Urinary bladder (tissue), 4 donors: ENCODE data around the gene HEMK1. TPM values are rescaled to one million over a fixed set of nuclear protein-coding genes. Genes with fewer than 3 reads are reported as not detected.

Source experiments
- DNase-seq: peaks from one replicate; pipeline ENCODE4 v3.0.0-alpha.2; 2015; ENCODE audit errors: extremely low spot score
- H3K27ac ChIP-seq: one replicate; pipeline ENCODE4 v1.5.1; 2013; ENCODE audit warnings: low read depth, mild to moderate bottlenecking, moderate library complexity
- H3K36me3 ChIP-seq: one replicate; pipeline ENCODE4 v1.6.1; 2013; ENCODE audit warnings: mild to moderate bottlenecking, moderate library complexity; ENCODE audit not compliant: insufficient read depth
- H3K4me1 ChIP-seq: one replicate; pipeline ENCODE4 v1.6.1; 2013; ENCODE audit warnings: mild to moderate bottlenecking, moderate library complexity; ENCODE audit not compliant: insufficient read depth
- H3K4me3 ChIP-seq: one replicate; pipeline ENCODE4 v1.5.1; 2013; ENCODE audit warnings: low read depth, low read length
- WGBS: extraction: QIAGEN DNeasy Blood & Tissue Kit; methylation state at CpG from one replicate; pipeline ENCODE4 v1.1.7; 2013; 5-methylcytosine and 5-hydroxymethylcytosine counted together
- polyA plus RNA-seq: library from polyadenylated mRNA; stranded (reverse); fragments of 200-250 nt; gene quantifications from one replicate; pipeline ENCODE4 v1.2.3, GENCODE V29; 2013
- total RNA-seq: library from RNA; depleted of rRNA; stranded (reverse); fragments of >200 nt; gene quantifications from one replicate; pipeline ENCODE4 v1.2.3, GENCODE V29; 2014
- donor health status: healthy with polysubstance abuse.
- donor health status: healthy.

The HEMK1 gene, protein sequence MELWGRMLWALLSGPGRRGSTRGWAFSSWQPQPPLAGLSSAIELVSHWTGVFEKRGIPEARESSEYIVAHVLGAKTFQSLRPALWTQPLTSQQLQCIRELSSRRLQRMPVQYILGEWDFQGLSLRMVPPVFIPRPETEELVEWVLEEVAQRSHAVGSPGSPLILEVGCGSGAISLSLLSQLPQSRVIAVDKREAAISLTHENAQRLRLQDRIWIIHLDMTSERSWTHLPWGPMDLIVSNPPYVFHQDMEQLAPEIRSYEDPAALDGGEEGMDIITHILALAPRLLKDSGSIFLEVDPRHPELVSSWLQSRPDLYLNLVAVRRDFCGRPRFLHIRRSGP
- 15.0 TPM for total RNA-seq
- 17.6 TPM for polyA plus RNA-seq

DNA sequence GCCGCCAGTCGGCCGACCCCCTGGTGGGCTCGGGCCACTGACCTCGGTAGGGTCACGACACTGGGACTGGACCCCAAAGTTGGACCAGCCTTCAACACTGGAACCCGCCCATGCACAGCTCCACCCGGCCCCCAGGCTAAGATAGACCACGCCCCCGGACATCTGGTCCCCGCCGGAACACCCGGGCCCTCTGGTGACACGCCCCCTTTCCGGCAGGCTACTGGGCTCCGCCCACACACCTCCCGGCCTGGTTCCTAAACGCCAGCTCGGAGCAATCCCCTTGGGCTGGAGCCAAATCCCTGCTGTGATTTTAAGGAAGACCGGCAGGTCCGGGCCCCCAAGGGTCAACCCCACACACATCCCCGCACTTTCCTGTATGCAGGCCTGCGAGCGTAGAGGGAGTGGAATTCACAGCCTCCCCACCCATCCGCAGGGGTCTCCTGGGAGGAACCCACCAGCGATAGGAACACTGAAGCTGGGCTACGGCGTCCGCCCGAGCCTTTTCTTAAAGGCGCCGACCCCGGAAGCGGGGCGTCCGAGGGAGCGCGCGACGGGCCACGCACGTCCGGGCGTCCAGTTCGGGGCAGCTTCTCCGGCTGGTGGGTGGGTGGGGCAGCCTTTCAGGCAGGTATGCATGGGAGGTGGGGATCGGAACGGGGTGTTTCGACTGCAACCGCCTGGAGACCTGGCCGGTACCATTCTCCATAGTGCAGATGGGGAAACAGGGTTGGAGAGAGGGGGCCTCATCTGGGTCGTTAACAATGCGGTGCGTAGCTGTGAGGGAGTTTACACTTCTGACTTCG is at the start of gene HEMK1:
Gene HEMK1 (plus strand): TSS at position 576 of the 803 bp plus-strand sequence. CDS start 1,583 bp downstream, outside the sequence.
- no peaks in the 10 kb centered on the region for H3K36me3 ChIP-seq
- no peaks in the 10 kb centered on the region for H3K4me1 ChIP-seq
- peak within 1 kb of the TSS; percentile 58 for H3K4me3 ChIP-seq
- under 1% methylated on average over 55 of the region's 55 CpGs for WGBS
- peak within 1 kb of the TSS; percentile 81 for H3K27ac ChIP-seq
- DNase-seq: peak; percentile 92

DNA sequence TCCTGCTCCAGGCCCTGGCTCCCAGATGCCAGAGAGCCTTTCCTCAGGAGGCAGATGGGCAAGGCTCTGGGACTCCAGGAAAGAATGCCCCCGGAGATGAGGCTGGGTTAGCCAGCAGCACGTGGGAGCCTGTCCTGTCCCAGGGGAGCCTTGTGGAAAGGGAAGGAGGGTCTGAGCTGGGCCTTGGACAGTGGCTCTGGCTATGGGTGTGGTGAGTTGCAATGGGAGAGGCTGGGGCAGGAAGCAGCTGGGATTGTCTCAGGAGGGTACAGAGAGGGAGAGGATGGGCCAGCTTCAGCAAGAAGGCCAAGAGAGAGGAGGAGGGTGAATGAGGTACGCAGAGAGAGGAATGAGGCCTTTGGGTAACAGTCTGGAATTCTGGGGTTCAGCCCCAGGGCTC is 48.5 kb upstream of the HEMK1 start:
- no peak overlapping the region for H3K4me3 ChIP-seq
- DNase-seq: no peak
- 52% methylated on average over 3 of the region's 3 CpGs for whole genome bisulfite sequencing

DNA sequence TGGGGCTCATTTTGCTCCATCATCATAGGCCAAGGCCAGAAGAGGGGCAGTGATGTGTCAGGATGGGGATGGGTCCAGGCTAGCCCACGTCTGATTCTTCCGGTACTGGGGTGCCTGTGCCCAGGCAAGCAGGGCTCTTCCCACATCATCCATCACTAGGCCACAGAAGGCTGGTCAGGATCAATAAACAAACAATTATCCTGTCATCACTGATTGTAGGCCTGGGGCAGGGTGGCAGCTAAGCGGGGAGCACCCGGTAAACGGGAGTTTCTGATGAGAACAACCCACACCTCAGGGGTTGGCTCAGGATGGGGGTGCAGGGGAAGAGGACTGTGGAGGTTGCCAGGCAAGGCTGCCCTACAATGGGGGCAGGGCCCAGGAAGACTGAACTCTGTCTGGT is 47.8 kb upstream of the HEMK1 start:
- Histone ChIP-seq H3K36me3 (no peaks in the 10 kb centered on the region), H3K4me3 (no peak overlapping the region), H3K4me1 (no peaks in the 10 kb centered on the region), H3K27ac (no peak overlapping the region)
- DNase-seq: no peak
- 62% methylated on average over 5 of the region's 5 CpGs for WGBS

More for the DNA sequence above, 48.5 kb upstream of the HEMK1 start:
- Histone ChIP-seq H3K36me3 (no peaks in the 10 kb centered on the region), H3K4me1 (no peaks in the 10 kb centered on the region), H3K27ac (no peak overlapping the region)

DNA sequence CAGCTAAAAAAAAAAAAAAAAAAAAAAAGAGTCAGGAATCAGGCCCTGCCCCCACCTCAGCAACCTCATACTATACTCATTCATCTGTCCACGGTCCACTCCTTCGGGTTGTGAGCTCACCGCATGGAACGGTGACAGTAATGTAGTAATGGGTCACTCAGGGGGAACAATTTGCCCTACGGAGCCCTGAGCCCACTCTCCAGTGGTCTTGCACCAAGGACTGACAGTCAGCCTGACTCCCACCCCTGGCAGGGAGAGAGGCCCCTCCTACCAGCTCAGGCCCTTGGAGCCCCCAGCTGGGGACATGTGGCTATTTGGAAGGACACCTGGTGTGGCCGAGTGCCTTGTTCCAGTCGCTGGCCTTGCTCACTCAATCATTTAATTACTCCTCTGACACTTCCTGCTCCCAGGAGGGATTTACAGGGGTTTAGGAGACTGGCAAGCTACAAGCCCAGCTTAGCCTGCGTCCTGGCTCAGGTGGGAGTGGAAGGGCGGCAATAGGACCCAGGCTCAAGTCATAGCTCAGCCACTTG is 46.0 kb upstream of the HEMK1 start:
- no peak for DNase-seq
- H3K27ac ChIP-seq: no peak overlapping the region
- WGBS: 57% methylated on average over 9 of the region's 9 CpGs
- no peaks in the 10 kb centered on the region for H3K4me1 ChIP-seq
- no peaks in the 10 kb centered on the region for H3K36me3 ChIP-seq
- no peak overlapping the region for H3K4me3 ChIP-seq

DNA sequence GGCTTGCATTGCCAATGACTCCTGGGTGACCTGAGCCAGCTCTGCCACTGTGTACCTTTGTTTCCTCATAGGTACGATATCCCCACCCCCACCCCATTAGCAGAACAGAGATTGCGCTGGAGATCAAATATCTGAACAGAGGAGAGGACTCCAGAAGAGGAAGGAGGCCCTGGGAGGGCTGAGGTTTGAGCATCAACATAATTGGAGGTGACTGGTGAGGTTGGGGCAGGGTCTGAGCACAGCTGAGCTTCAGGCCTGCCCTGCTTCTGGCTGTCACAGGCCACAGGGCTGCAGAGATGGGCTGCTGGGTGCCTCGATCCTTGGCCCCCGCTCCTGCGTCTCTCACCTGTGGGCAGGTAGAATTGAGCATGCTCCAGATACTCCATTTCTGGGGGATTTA is 44.6 kb upstream of the HEMK1 start:
- Histone ChIP-seq H3K36me3 (no peaks in the 10 kb centered on the region), H3K4me3 (no peak overlapping the region), H3K27ac (no peak overlapping the region), H3K4me1 (no peaks in the 10 kb centered on the region)
- 78% methylated on average over 5 of the region's 5 CpGs for WGBS
- DNase-seq: no peak

DNA sequence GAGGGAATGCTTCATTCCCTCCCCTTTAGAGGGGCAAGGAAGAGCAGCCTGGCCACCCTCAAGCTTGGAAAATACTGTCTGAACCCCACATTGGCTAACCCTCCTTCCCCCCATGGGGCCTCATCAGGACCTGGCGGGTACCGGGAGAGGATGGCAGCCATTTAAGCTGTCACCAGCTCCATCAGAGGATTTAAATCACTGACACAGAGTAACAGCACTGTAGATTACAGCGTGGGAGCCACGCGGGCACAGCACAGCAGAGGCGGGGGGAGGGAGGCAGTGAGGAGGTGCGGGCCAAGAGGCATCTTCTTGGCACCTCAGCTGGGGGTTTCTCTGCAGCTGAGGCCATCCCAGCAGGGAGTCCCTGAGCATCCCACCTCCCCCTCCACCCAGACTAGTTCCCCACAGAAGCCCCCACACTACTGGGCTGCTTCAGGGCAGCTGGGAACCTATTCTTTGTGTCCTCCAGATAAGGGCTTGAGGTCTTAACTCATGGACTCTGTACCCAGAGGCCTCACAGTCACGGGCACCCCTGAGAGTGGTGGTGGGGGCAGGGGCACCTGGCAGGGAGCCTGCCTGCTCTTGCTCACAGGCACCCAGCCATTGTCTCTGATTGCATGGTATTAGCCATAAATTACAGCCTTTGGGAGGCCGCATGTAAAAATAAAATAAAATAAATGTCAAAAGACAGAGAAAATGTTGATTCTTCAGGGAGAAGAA is 44.0 kb upstream of the HEMK1 start:
- no peaks in the 10 kb centered on the region for H3K4me1 ChIP-seq
- 57% methylated on average over 9 of the region's 9 CpGs for WGBS
- no peak overlapping the region for H3K27ac ChIP-seq
- H3K36me3 ChIP-seq: no peaks in the 10 kb centered on the region
- no peak for DNase-seq
- no peak overlapping the region for H3K4me3 ChIP-seq

DNA sequence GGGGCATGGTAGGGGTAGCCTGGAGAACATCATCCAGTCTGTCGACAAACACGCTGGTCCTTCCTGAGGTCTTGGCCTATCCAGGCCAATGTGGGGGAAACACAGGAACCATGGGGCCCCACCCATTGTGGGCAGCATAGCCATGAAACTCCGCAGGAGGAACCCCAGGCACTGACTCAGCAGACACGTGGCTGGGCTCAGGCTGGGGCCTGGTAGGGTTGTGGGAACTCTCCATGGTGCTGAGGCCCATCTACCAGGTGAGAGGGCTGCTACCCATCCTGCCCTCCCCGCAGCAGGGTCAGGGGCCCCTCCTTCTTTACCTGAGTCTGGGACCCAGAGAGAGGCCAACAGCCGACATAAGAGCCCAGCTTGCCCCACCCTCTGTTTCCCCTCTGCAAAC is 43.3 kb upstream of the HEMK1 start:
- 33% methylated on average over 6 of the region's 6 CpGs for WGBS
- H3K4me3 ChIP-seq: no peak overlapping the region
- no peaks in the 10 kb centered on the region for H3K4me1 ChIP-seq
- no peak for DNase-seq
- no peaks in the 10 kb centered on the region for H3K36me3 ChIP-seq
- H3K27ac ChIP-seq: no peak overlapping the region

GRCh38 chr3:50530001-50530970 is 39.0 kb upstream of the HEMK1 start:
- 13% methylated on average over 48 of the region's 48 CpGs for WGBS
- DNase-seq: no peak

DNA sequence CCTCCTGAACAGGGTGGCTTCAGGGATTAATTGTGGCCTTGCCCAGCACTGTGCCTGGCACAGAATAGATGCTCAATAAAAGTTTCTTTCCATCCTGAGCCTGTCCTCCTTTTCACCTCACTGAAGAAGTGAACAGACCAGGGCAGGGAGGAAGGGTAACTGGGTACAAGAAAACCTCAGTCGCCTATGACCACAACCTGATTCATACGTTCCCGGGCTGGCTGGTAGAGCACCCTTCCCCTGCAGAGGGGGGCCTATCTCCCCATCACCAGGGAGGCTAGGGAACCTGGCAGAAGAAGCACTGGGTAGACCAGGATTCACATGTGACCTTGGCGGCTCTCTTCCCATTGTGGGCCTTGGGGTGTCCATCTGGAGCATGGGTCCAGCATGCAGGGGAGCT is 38.1 kb upstream of the HEMK1 start:
- WGBS: 90% methylated on average over 4 of the region's 4 CpGs
- DNase-seq: no peak
- Histone ChIP-seq H3K4me3 (no peak overlapping the region), H3K36me3 (no peaks in the 10 kb centered on the region), H3K4me1 (no peaks in the 10 kb centered on the region), H3K27ac (no peak overlapping the region)

More at GRCh38 chr3:50530001-50530970, 39.0 kb upstream of the HEMK1 start:
- Histone ChIP-seq H3K4me3 (no peak overlapping the region), H3K27ac (no peak overlapping the region), H3K4me1 (no peaks in the 10 kb centered on the region), H3K36me3 (no peaks in the 10 kb centered on the region)

DNA sequence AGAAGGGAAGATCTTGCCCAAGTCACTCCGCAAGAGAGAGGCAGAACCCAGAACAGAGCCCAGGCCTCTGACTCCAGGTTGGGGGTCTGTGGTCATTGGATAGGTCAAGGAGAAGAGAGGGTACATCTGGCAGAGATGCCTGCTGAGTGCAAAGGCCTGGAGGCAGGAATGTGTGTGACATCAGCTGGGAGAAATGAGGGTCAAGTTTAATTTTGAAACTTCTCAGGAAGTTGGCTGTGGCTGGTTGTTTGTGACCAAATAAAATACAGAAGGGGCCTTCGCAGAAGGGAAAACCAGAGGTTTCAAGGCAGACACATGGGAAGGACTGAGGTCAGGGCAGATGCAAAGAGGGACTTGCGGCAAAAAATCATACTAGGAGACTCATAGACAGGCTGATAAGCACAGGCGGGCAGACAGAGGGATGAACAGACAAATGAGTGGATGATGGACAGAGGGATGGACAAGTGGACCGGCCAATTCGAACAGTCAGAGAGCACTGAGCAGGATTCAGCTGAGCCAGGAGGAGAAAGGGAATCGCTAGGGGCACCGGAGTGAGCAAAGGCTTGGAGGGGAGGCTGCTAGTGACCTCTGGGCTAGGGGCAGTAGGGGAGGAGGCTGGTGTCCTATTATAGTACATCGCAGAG is 37.1 kb upstream of the HEMK1 start:
- Histone ChIP-seq H3K27ac (no peak overlapping the region), H3K36me3 (no peaks in the 10 kb centered on the region), H3K4me1 (no peaks in the 10 kb centered on the region), H3K4me3 (no peak overlapping the region)
- no peak for DNase-seq
- WGBS: 81% methylated on average over 9 of the region's 9 CpGs

DNA sequence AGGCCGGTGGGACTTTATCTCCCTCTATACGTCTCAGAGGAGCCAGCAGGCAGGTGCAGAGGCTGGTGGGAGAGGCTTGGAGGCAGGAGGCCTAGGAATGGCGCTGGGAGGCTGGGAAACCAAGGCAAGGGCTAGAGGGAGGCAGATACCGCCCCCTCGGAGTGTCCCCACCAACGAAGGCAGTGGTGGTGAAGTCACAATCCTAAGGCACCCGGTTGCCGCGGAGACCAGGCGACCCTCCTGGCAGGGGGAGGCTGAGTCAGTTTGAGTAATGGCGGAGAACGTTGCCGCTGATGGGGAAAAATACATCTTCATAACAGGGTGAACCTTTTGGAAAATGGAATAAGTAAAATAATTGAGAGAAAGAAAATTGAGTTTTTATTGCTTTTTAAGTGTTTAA is 36.0 kb upstream of the HEMK1 start:
- 78% methylated on average over 13 of the region's 13 CpGs for WGBS
- Histone ChIP-seq H3K4me3 (no peak overlapping the region), H3K27ac (no peak overlapping the region), H3K4me1 (no peaks in the 10 kb centered on the region), H3K36me3 (no peaks in the 10 kb centered on the region)
- DNase-seq: no peak

DNA sequence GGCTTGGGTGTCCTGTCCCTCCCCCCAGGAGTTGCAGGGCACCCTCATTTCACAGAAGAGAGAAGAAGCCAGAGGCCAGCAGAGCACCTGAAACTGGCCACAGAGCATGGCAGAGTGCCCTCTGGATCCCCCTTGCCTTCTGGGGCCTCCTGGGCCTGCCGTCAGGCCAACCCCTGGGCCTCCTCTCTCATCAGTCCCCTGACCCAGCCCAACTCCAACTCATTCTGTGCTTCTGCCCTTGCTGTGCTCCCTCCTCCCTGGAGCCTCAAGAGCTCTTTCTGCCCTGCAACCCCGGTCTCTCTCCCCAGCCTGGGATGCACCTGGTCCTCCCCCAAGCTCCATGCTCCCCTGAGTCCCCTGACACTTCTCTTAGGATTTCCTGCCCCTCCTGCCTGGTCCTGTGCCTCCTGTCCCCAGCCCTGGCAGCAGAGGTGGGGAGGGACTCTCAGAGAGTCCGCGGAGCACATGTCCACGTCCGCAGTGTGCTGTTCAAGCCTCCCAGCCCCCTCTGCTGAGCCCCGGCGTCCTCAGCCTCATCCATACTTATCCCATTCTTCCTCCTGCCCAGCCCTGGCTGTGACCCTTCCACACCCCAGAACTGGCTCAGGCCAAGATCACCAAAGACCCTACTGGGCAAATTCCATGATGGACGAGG is 35.4 kb upstream of the HEMK1 start:
- H3K27ac ChIP-seq: no peak overlapping the region
- WGBS: 63% methylated on average over 9 of the region's 9 CpGs
- H3K4me3 ChIP-seq: no peak overlapping the region
- H3K4me1 ChIP-seq: no peaks in the 10 kb centered on the region
- DNase-seq: no peak
- H3K36me3 ChIP-seq: no peaks in the 10 kb centered on the region
